ENCODE measurements around the gene GSTA5.
"Not testable (repeated sequence)": the region's sequence is repeated elsewhere in the genome, so short reads cannot be mapped to it uniquely, and the experiment has no call there.

The GSTA5 gene

DNA sequence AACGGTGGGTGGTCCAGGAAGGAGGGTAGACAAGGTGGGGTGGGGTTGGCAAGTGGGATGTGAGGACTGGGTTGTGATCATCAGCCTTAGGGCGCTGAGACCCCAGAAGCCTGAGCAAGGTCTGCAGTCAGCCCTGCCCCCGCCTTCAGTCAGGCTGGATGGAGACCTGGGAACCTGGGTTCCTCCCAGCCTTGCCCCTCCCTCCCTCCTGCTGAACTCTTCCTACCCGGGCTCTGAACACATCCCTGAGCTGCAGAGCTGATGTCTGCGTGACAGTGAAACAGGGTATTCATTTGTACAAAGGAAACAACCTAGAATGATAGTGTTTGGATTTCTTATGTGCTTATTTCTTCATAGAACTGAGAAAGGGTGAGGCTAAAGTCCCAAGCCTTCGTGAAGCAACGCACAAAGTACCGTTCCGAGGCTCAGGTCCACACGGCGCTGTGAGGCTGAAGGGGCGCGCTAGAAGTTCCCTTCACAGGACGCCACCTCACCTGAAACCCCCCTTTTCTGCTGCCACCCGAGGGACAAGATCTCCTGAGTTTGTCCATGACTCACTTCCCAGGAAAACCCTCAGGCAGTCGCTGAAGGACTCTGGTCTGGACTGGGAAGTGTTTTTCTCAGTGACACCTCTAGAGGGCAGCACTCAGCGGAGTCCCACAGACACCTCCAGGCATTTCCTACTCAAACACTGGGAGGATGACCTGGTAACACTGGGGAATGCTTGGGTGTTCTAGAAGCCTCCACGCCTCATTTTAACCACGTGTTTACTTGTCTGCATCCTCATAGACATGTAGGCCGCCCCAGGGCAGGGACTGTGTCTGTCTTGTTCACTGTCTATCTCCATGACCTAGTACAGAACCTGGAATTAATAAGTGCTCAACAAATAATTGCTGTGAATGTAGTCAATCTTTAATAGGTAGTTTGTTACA, 1.2 kb downstream of the GSTA5 start:
- Histone ChIP-seq H3K9ac (ENCODE audit: low read length in 5 of 5) (no peak overlapping the region), H3K9me3 (ENCODE audit: control insufficient read depth in 5 of 5, low read length in 5 of 5) (no peaks in the 10 kb centered on the region), H3K4me1 (ENCODE audit: control insufficient read depth in 5 of 5, insufficient read depth in 5 of 5, low read length in 5 of 5) (no peaks in the 10 kb centered on the region), H3K36me3 (ENCODE audit: control insufficient read depth in 5 of 5, insufficient read depth in 5 of 5, low read length in 5 of 5) (no peaks in the 10 kb centered on the region), H3K27ac (ENCODE audit: low read depth, low read length) (no peak overlapping the region), H3K27me3 (ENCODE audit: control insufficient read depth in 5 of 5, insufficient read depth in 4 of 5, low read length in 5 of 5) (peaks cover 0 to 5% (median 0%) of the 10 kb centered on the region in 5 donors), H3K4me3 (ENCODE audit: low read depth in 1 of 5, low read length in 5 of 5) (no peak overlapping the region)

DNA sequence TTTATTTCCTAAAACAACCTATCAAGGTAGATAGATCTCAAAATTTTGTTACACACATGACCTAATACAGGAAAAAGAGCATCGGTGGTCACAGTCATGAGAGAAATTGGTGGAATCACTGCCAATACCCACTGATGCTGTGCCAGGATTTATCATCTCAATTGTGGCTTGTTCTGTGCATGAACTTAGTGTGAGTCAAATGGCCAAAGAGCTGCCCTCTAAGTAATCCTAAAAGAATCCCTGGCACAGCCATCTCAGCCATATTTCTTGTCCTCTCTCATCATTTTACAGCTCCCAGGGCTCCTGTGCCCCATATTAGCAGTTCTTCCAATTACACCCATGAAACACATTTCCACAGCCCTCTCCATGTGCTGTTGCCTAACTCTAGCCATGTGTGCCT, 6.1 kb downstream of the GSTA5 start:
- H3K36me3 ChIP-seq (ENCODE audit: control insufficient read depth in 5 of 5, insufficient read depth in 5 of 5, low read length in 5 of 5) = no peaks in the 10 kb centered on the region
- peaks cover 0 to 5% (median 0%) of the 10 kb centered on the region in 5 donors for H3K27me3 ChIP-seq (ENCODE audit: control insufficient read depth in 5 of 5, insufficient read depth in 4 of 5, low read length in 5 of 5)
- no peak overlapping the region for H3K27ac ChIP-seq (ENCODE audit: low read depth, low read length)
- H3K4me3 ChIP-seq (ENCODE audit: low read depth in 1 of 5, low read length in 5 of 5) = no peak overlapping the region
- no peaks in the 10 kb centered on the region for H3K9me3 ChIP-seq (ENCODE audit: control insufficient read depth in 5 of 5, low read length in 5 of 5)
- no peak overlapping the region for H3K9ac ChIP-seq (ENCODE audit: low read length in 5 of 5)
- H3K4me1 ChIP-seq (ENCODE audit: control insufficient read depth in 5 of 5, insufficient read depth in 5 of 5, low read length in 5 of 5) = no peaks in the 10 kb centered on the region

DNA sequence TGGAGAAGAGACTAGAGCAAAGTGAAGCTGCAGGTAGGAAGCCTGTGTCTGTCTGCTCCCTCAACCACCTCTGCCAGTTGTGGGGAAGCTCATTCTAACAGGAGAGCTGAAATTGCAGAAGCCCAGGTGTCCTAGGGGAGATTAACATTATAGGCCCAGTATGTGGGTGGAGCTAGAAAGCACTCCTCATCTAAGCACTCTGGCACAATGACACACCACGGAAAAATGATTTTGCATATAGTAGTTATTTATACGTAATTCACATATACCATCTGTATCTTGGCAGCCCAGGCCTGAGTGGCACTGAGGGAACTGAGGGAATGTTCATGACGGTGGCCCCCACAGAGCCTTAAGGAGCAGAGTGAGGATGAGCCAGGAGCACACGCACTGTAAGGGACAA, 9.7 kb downstream of the GSTA5 start:
- H3K4me3 ChIP-seq (ENCODE audit: low read depth in 1 of 5, low read length in 5 of 5); H3K9ac ChIP-seq (ENCODE audit: low read length in 5 of 5); H3K27ac ChIP-seq (ENCODE audit: low read depth, low read length); H3K36me3 ChIP-seq (ENCODE audit: control insufficient read depth in 5 of 5, insufficient read depth in 5 of 5, low read length in 5 of 5); H3K4me1 ChIP-seq (ENCODE audit: control insufficient read depth in 5 of 5, insufficient read depth in 5 of 5, low read length in 5 of 5); H3K27me3 ChIP-seq (ENCODE audit: control insufficient read depth in 5 of 5, insufficient read depth in 4 of 5, low read length in 5 of 5); H3K9me3 ChIP-seq (ENCODE audit: control insufficient read depth in 5 of 5, low read length in 5 of 5): not testable (repeated sequence)

DNA sequence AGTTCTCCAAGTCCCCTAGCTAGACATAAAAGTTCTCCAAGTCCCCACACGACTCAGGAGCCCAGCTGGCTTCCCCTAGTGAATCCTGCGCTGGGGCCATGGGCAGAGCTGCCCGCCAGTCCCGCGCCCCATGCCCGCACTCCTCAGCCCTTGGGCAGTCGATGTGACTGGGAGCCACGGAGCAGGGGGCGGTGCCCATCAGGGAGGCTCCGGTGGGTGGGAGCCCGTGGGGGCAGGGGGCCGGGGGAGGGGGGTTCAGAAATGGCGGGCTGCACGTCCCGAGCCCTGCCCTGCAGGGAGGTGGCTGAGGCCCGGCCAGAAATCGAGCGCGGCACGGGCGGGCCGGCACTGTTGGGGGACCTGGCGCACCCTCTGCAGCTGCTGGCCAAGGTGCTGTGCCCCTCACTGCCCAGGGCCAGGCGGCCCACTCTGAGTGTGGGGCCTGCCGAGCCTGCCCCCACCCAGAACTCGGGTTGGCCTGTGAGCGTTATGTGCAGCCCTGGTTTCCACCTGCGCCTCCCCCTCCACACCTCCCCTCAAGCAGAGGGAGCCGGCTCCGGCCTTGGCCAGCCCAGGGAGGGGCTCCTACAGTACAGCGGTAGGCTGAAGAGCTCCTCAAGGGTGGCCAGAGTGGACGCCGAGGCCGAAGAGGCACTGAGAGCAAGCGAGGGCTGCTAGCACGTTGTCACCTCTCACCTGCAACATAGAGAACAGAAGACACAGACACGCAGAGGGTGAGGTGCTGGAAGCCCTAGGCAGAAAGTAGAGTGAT, 11.4 kb downstream of the GSTA5 start:
- Histone ChIP-seq H3K4me1 (ENCODE audit: control insufficient read depth in 5 of 5, insufficient read depth in 5 of 5, low read length in 5 of 5) (no peaks in the 10 kb centered on the region), H3K27me3 (ENCODE audit: control insufficient read depth in 5 of 5, insufficient read depth in 4 of 5, low read length in 5 of 5) (no peaks in the 10 kb centered on the region), H3K27ac (ENCODE audit: low read depth, low read length) (no peak overlapping the region), H3K9ac (ENCODE audit: low read length in 5 of 5) (no peak overlapping the region), H3K9me3 (ENCODE audit: control insufficient read depth in 5 of 5, low read length in 5 of 5) (no peaks in the 10 kb centered on the region), H3K4me3 (ENCODE audit: low read depth in 1 of 5, low read length in 5 of 5) (no peak overlapping the region), H3K36me3 (ENCODE audit: control insufficient read depth in 5 of 5, insufficient read depth in 5 of 5, low read length in 5 of 5) (no peaks in the 10 kb centered on the region)

DNA sequence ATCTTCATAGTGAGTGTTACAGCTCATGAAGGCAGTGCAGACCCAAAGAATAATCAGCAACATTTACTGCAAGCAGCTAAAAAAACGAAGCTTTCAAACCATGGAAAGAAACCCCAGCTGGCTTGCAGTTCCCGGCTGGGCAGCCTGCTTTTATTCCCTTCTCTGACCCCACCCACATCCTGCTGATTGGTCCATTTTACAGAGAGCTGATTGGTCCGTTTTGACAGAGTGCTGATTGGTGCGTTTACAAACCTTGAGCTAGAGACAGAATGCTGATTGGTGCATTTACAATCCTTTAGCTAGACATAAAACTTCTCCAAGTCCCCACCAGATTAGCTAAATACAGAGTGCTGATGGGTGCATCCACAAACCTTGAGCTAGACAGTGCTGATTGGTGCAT, 12.0 kb downstream of the GSTA5 start:
- not testable (repeated sequence) for H3K36me3 ChIP-seq (ENCODE audit: control insufficient read depth in 5 of 5, insufficient read depth in 5 of 5, low read length in 5 of 5); H3K9me3 ChIP-seq (ENCODE audit: control insufficient read depth in 5 of 5, low read length in 5 of 5); H3K4me3 ChIP-seq (ENCODE audit: low read depth in 1 of 5, low read length in 5 of 5); H3K27me3 ChIP-seq (ENCODE audit: control insufficient read depth in 5 of 5, insufficient read depth in 4 of 5, low read length in 5 of 5); H3K27ac ChIP-seq (ENCODE audit: low read depth, low read length); H3K4me1 ChIP-seq (ENCODE audit: control insufficient read depth in 5 of 5, insufficient read depth in 5 of 5, low read length in 5 of 5); H3K9ac ChIP-seq (ENCODE audit: low read length in 5 of 5)

DNA sequence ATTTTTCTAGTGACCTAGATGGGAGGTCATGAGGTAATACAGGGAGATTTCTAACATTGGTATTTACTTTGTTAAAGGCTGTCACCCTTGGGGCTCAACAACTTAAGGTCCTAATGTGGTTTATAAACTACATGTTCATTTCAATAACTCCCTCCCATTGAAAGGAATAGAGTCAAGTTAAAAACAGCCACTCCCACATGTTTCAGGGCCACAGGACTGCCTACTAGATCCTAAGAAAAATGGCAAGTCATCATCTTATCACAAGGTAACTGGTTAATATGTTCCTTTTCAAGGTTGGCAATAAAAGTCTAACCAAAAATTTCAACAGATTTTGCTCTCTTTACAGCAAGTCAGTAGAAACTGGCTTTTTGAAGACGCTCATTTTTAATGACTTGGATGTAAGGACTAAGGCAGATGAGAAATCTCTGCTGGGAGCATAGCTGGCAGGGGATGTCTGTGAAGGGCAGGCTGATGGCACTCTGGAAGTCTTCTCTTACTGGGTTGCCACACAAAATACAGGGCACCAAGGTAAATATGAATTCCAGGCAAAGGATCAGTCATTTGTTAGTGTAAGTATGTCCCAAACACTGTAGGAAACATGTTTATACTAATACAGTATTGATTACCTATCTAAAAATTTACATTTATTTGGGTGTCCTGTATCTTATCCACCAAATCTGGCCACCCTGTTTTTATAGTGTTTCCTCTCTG, 13.4 kb downstream of the GSTA5 start:
- not testable (repeated sequence) for H3K9ac ChIP-seq (ENCODE audit: low read length in 5 of 5); H3K27ac ChIP-seq (ENCODE audit: low read depth, low read length); H3K4me3 ChIP-seq (ENCODE audit: low read depth in 1 of 5, low read length in 5 of 5); H3K36me3 ChIP-seq (ENCODE audit: control insufficient read depth in 5 of 5, insufficient read depth in 5 of 5, low read length in 5 of 5); H3K9me3 ChIP-seq (ENCODE audit: control insufficient read depth in 5 of 5, low read length in 5 of 5); H3K4me1 ChIP-seq (ENCODE audit: control insufficient read depth in 5 of 5, insufficient read depth in 5 of 5, low read length in 5 of 5); H3K27me3 ChIP-seq (ENCODE audit: control insufficient read depth in 5 of 5, insufficient read depth in 4 of 5, low read length in 5 of 5)

DNA sequence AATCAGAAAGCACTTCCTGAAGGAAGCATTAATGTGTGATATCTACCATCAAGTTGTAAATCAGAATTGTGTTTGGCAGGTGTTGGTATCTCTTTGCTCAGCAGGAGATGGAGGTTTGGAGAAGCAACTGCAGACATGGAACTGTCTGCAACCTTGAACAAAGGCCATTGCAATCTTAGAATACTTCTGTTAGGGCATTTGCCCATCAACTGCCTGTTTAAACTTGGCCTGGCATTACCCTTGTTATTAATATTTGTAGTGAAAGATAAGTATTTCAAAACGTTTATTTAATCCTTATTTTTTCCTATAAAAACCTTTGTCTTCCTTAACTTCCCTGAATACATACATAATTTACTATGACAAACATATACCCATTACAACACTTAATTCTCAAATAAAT, 14.1 kb downstream of the GSTA5 start:
- H3K4me1 ChIP-seq (ENCODE audit: control insufficient read depth in 5 of 5, insufficient read depth in 5 of 5, low read length in 5 of 5) = no peaks in the 10 kb centered on the region
- H3K9me3 ChIP-seq (ENCODE audit: control insufficient read depth in 5 of 5, low read length in 5 of 5) = no peaks in the 10 kb centered on the region
- H3K9ac ChIP-seq (ENCODE audit: low read length in 5 of 5) = no peak overlapping the region
- H3K27ac ChIP-seq (ENCODE audit: low read depth, low read length) = no peak overlapping the region
- no peak overlapping the region for H3K4me3 ChIP-seq (ENCODE audit: low read depth in 1 of 5, low read length in 5 of 5)
- no peaks in the 10 kb centered on the region for H3K27me3 ChIP-seq (ENCODE audit: control insufficient read depth in 5 of 5, insufficient read depth in 4 of 5, low read length in 5 of 5)
- no peaks in the 10 kb centered on the region for H3K36me3 ChIP-seq (ENCODE audit: control insufficient read depth in 5 of 5, insufficient read depth in 5 of 5, low read length in 5 of 5)

DNA sequence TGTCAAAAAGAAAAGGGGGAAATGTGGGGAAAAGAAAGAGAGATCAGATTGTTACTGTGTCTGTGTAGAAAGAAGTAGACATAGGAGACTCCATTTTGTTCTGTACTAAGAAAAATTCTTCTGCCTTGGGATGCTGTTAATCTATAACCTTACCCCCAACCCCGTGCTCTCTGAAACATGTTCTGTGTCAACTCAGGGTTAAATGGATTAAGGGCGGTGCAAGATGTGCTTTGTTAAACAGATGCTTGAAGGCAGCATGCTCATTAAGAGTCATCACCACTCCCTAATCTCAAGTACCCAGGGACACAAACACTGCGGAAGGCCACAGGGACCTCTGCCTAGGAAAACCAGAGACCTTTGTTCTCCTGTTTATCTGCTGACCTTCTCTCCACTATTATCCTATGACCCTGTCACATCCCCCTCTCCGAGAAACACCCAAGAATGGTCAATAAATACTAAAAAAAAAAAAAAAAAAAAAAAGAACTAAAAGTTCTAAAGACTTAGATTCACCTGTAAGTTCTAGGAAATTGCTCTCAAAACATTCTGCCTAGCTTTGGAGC, 14.6 kb downstream of the GSTA5 start:
- not testable (repeated sequence) for H3K4me3 ChIP-seq (ENCODE audit: low read depth in 1 of 5, low read length in 5 of 5); H3K27ac ChIP-seq (ENCODE audit: low read depth, low read length); H3K36me3 ChIP-seq (ENCODE audit: control insufficient read depth in 5 of 5, insufficient read depth in 5 of 5, low read length in 5 of 5); H3K27me3 ChIP-seq (ENCODE audit: control insufficient read depth in 5 of 5, insufficient read depth in 4 of 5, low read length in 5 of 5); H3K9me3 ChIP-seq (ENCODE audit: control insufficient read depth in 5 of 5, low read length in 5 of 5); H3K9ac ChIP-seq (ENCODE audit: low read length in 5 of 5); H3K4me1 ChIP-seq (ENCODE audit: control insufficient read depth in 5 of 5, insufficient read depth in 5 of 5, low read length in 5 of 5)

DNA sequence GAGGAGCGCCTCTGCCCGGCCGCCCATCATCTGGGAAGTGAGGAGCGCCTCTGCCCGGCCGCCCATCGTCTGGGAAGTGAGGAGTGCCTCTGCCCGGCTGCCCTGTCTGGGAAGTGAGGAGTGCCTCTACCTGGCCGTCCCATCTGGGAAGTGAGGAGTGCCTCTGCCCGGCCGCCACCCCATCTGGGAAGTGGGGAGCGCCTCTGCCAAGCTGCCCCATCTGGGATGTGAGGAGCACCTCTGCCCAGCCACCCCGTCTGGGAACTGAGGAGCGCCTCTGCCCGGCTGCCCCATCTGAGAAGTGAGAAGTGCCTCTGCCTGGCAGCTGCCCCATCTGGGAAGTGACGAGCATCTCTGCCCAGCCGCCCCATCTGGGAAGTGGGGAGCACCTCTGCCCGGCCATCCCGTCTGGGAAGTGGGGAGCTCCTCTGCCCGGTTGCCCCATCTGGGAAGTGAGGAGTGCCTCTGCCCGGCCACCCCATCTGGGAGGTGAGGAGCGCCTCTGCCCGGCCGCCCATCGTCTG, 15.3 kb downstream of the GSTA5 start:
- not testable (repeated sequence) for H3K27ac ChIP-seq (ENCODE audit: low read depth, low read length); H3K9ac ChIP-seq (ENCODE audit: low read length in 5 of 5); H3K27me3 ChIP-seq (ENCODE audit: control insufficient read depth in 5 of 5, insufficient read depth in 4 of 5, low read length in 5 of 5); H3K4me3 ChIP-seq (ENCODE audit: low read depth in 1 of 5, low read length in 5 of 5); H3K9me3 ChIP-seq (ENCODE audit: control insufficient read depth in 5 of 5, low read length in 5 of 5); H3K4me1 ChIP-seq (ENCODE audit: control insufficient read depth in 5 of 5, insufficient read depth in 5 of 5, low read length in 5 of 5); H3K36me3 ChIP-seq (ENCODE audit: control insufficient read depth in 5 of 5, insufficient read depth in 5 of 5, low read length in 5 of 5)

Measured in subcutaneous abdominal adipose tissue (tissue), 5 donors.